ENCODE measurements around the gene TUBGCP2.

TUBGCP2 gene, protein sequence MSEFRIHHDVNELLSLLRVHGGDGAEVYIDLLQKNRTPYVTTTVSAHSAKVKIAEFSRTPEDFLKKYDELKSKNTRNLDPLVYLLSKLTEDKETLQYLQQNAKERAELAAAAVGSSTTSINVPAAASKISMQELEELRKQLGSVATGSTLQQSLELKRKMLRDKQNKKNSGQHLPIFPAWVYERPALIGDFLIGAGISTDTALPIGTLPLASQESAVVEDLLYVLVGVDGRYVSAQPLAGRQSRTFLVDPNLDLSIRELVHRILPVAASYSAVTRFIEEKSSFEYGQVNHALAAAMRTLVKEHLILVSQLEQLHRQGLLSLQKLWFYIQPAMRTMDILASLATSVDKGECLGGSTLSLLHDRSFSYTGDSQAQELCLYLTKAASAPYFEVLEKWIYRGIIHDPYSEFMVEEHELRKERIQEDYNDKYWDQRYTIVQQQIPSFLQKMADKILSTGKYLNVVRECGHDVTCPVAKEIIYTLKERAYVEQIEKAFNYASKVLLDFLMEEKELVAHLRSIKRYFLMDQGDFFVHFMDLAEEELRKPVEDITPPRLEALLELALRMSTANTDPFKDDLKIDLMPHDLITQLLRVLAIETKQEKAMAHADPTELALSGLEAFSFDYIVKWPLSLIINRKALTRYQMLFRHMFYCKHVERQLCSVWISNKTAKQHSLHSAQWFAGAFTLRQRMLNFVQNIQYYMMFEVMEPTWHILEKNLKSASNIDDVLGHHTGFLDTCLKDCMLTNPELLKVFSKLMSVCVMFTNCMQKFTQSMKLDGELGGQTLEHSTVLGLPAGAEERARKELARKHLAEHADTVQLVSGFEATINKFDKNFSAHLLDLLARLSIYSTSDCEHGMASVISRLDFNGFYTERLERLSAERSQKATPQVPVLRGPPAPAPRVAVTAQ

GRCh38 chr10:133308421-133309099, at the start of gene TUBGCP2, which contains the start of gene ZNF511:
Gene TUBGCP2, minus strand, starts transcription at chr10:133308872. Its CDS starts 5,931 bp downstream, at chr10:133302941.
Gene ZNF511, plus strand, starts transcription at chr10:133308914. Its CDS starts 30 bp downstream, at chr10:133308944.
- DNase-seq, result peak; percentile 81

- DNase-seq, result peak; percentile 58
Observed at GRCh38 chr10:133357285-133358161, 48.9 kb upstream of the TUBGCP2 start, which contains the start of gene FUOM. Gene FUOM, minus strand, starts transcription at chr10:133358019. Its CDS starts 12 bp downstream, at chr10:133358007.

GRCh38 chr10:133356549-133357284, 48.0 kb upstream of the TUBGCP2 start:
- DNase-seq, result no peak

- DNase-seq, result no peak
Observed at GRCh38 chr10:133355991-133356390, 47.3 kb upstream of the TUBGCP2 start.

DNA sequence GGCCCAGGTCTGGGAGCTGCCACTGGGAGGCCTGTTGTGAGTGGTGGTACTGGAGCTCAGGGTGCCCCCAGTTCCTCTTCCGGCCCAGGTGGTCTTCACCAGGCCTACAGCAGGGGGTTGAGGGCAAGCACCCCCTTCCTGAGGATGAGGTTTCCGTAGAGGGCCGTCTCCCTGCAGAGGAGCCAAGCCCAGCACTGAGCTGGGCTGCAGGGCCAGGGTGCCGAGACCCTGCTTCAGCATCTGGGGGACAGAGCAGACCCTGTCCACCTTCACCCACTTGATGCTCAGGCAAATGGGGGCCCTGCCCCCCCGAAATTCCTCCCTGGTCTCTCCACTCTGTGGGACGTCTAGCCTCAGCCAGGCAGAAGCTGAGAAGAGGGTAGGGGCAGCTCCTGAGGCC, 46.6 kb upstream of the TUBGCP2 start:
- no peak for DNase-seq

DNA sequence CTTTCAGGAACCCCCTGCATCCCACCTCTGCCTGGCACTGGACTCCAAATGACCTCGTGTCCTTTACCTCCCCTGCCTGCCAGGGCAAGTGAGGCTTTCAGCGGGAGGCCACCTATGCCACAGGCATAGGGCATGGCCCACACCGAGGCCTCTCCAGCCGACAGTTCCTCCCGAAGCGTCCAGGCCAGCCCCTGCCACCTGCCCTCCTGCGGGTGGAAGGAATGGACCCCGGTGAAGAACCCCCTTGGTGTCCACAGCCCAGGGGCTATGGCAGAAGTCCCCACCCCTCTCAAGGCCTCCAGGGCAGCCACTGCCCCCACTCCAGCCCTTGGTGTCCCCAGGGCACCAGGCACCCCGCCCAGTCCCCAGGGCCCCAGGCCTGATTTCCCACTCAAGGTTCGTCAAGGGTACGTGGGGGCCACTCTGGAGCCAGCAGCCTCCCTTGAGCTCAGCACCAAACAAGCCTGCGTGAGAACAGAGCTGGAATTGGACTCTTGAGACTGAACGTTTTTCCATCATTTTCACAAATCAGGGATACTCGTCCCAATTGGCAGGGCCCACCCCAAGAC, 46.1 kb upstream of the TUBGCP2 start:
- no peak for DNase-seq

GRCh38 chr10:133353988-133354605, 45.4 kb upstream of the TUBGCP2 start:
- DNase-seq, result no peak

- no peak for DNase-seq
Observed at GRCh38 chr10:133353202-133353959, 44.7 kb upstream of the TUBGCP2 start.

DNA sequence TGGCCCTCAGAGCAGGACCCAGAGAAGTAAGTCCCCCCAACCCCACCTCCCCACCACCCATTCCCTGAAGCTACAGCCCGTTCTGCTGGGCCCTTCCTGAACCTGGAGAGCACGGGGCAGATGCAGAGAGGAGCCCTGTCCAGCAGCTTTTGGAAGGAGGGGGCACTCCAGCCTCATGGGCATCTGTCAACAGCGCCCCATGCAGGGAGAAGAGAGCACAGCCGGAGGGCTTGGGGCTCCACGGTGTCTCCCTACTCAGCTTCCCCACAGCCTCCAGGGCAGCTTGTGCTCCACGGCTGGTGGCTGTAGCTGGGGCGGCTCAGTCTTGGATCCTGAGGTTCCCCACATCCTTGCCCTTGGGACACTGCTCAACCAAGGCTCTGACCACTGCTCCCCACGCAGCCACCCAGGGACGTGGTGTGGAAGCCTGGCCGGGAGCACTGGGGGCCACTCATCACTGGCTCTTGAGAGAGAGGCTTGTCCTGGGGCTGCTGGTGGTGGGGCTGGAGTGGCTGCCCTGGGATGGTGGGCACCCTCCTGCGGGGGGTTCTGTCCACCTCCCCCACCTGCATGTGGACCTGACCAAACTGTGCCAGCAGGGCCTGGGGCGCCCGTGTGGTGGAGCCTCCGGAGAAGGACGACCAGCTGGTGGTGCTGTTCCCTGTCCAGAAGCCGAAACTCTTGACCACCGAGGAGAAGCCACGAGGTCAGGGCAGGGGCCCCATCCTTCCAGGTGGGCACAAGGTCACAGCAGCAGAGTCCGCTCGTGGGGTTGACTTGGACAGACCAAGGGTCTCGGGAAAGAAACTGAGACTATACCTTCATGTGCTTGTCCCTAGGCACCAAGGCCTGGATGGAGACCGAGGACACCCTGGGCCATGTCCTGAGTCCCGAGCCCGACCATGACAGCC, 43.0 kb upstream of the TUBGCP2 start:
- DNase-seq, result no peak

GRCh38 chr10:133350950-133351329, 42.3 kb upstream of the TUBGCP2 start:
- DNase-seq, result no peak

DNA sequence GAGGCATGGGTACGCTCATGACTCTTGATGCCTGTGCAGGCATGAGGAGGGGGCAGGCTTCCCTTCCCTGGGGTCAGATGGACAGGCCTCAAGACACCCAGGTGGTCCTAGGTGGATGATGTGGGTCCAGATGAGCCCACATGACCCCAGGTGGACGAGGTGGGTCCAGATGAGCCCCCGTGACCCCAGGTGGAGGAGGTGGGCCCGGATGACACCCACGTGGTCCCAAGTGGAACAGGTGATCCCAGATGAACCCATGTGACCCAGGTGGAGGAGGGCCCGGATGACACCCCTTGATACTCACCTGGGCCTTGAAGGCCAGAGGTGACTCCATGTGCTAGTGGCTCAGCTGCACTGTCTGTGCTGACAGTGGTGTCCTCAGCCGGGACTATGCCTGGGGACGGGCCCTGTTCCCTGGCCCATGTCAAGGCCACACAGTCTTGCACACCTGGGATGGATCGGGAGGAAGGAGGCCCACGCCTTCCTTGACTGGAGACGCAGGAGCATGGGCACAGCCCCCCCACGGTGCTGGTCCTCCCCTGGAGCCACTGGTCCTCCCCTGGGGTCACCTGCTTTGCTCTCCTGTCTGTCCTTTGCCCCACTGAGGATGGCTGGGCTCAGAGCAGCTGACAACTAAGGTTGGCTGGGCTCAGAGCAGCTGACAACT, 41.7 kb upstream of the TUBGCP2 start:
- no peak for DNase-seq

DNA sequence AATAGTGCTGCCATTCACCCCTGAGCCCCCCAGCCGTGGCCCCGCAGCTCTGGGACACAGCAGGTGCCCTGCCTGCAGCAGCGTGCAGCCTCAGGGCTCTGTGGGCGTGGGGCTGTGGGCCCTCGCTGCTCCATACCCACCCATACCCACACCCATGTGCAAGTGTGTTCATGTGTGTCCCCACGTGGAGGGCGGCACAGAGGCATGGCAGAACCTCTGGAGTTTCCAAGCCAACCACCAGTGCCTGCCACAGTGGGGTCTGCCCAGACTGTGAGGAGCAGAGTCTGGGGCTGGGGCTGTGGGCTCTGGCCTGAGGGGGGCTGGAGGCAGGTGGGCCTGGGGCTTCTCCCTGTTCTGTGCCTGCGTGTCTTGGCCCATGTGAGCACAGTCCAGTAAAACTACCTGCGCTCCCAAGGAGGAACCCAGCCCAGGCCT, 40.9 kb upstream of the TUBGCP2 start:
- DNase-seq, result no peak

- no peak for DNase-seq
Observed at GRCh38 chr10:133349160-133349568, 40.5 kb upstream of the TUBGCP2 start.

GRCh38 chr10:133347710-133348517, 39.2 kb upstream of the TUBGCP2 start:
- DNase-seq, result no peak

DNA sequence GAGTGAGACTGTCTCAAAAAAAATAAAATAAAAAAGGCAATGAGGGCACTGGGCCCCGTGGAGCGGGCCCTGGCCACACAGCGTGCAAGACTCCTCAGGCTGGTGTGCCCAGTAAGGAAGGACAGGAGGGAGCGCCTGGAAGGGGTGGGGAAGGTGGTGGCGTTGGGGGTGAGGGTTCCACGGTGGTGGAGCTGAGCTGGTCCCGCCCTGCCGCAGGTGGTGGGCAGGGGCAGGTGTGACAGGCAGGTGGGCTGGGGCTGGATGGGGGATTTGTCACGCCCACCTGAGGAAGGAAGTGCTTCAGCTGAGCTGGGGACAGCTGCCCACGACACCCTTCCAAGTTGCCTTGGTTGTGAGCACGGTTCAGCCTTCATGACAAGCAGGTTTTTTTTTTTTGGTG, 37.7 kb upstream of the TUBGCP2 start:
- DNase-seq, result no peak

GRCh38 chr10:133344236-133344635, 35.6 kb upstream of the TUBGCP2 start:
- no peak for DNase-seq

GRCh38 chr10:133343558-133343957, 34.9 kb upstream of the TUBGCP2 start:
- DNase-seq, result no peak
